K562 (cell line): ENCODE data around the gene RAI1. TPM values are rescaled to one million over a fixed set of nuclear protein-coding genes. Genes with fewer than 3 reads are reported as not detected.

Experiments
- ATAC-seq: fragments of 200-7000 bp; cut with Tn5 transposase; 3 replicates; pipeline ENCODE4 v1.9.1; 2020; ENCODE audit warnings: moderate library complexity
- BruUV-seq: library from RNA; stranded (reverse); fragments of 400-500 nt; replicated peaks from 2 replicates; lab custom pipeline; 2021; lab: Mats Ljungman, UMichigan
- CTCF ChIA-PET: fragments of 300-600 bp; formaldehyde crosslinking; extraction: SDS; loops from one replicate; lab custom pipeline; 2021; ENCODE audit warnings: low intra/inter-chr PET ratio; lab: Yijun Ruan, JAX
- POLR2A ChIA-PET: fragments of 300-600, 350-650 bp; sonication (Branson Sonifier 250); formaldehyde crosslinking; extraction: SDS; loops from one replicate; lab custom pipeline; 2021; ENCODE audit warnings: antibody characterized with exemption, inconsistent platforms; lab: Yijun Ruan, JAX
- DNase-seq, 4 experiments: peaks; one replicate each; pipeline versions ENCODE4 v3.0.0 to v3.0.0-alpha.2; 2011 to 2018; ENCODE audit warnings: low spot score in 3 of 4, mixed read lengths in 3 of 4; ENCODE audit errors: extremely low read depth in 1 of 4
- FAIRE-seq: peaks from 2 replicates; lab custom pipeline; 2011; peaks lifted over from hg19 to GRCh38; lab: Jason Lieb, UNC
- H2AFZ ChIP-seq: 2 replicates; pipeline ENCODE4 v1.6.0; 2011; ENCODE audit warnings: low read depth, low read length, control low read depth, inconsistent platforms
- H3K27ac ChIP-seq: fragments of 200-600 bp; 3 replicates; pipeline ENCODE4 v1.8.0; 2011; ENCODE audit warnings: low read depth, mild to moderate bottlenecking, control low read depth, inconsistent platforms, low read length, moderate library complexity, mixed read lengths; ENCODE audit errors: extremely low read depth
- H3K27me3 ChIP-seq, 2 experiments: fragments of 300-600 bp in 1 of 2; 2 replicates in 1 of 2; 3 replicates in 1 of 2; pipeline versions ENCODE4 v1.6.0 to v1.8.0; 2011; ENCODE audit warnings: inconsistent platforms in 2 of 2, low read length in 2 of 2, mild to moderate bottlenecking in 1 of 2, mixed read lengths in 1 of 2, moderate library complexity in 1 of 2; ENCODE audit not compliant: control insufficient read depth in 2 of 2, insufficient read depth in 2 of 2
- H3K36me3 ChIP-seq: fragments of 300-600 bp; 3 replicates; pipeline ENCODE4 v1.8.0; 2011; ENCODE audit warnings: mild to moderate bottlenecking, low read length, inconsistent platforms; ENCODE audit not compliant: control insufficient read depth, insufficient read depth
- H3K4me1 ChIP-seq, 2 experiments: fragments of 200-600 bp in 1 of 2; replicated peaks in 1 of 2; 2 replicates in 1 of 2; 3 replicates in 1 of 2; pipeline versions ENCODE4 v1.5.1 to v1.8.0; 2011; ENCODE audit warnings: inconsistent platforms in 2 of 2, low read length in 2 of 2, mild to moderate bottlenecking in 1 of 2, mixed read lengths in 1 of 2, moderate library complexity in 1 of 2; ENCODE audit not compliant: control insufficient read depth in 2 of 2, insufficient read depth in 2 of 2
- H3K4me2 ChIP-seq: 2 replicates; pipeline ENCODE4 v1.6.1; 2011; ENCODE audit warnings: low read length, control low read depth, inconsistent platforms, mixed read lengths; ENCODE audit not compliant: insufficient read depth
- H3K4me3 ChIP-seq: fragments of 200-600 bp; sonication (generic), shearing (Covaris generic); 2 replicates; pipeline ENCODE4 v1.5.1; 2016; ENCODE audit warnings: control low read depth, inconsistent platforms
- H3K79me2 ChIP-seq: fragments of 200-600 bp; 3 replicates; pipeline ENCODE4 v1.8.0; 2011; ENCODE audit warnings: low read length, inconsistent platforms; ENCODE audit not compliant: control insufficient read depth, insufficient read depth
- H3K9ac ChIP-seq, 2 experiments: 2 replicates each; pipeline versions ENCODE4 v1.6.0 to v1.6.1; 2011; ENCODE audit warnings: low read depth in 2 of 2, low read length in 2 of 2, control low read depth in 1 of 2, inconsistent platforms in 1 of 2, mild to moderate bottlenecking in 1 of 2, mixed read lengths in 1 of 2; ENCODE audit not compliant: insufficient read depth in 1 of 2
- H3K9me1 ChIP-seq: one replicate; pipeline ENCODE4 v1.6.0; 2011; ENCODE audit warnings: inconsistent platforms, mild to moderate bottlenecking, low read length, moderate library complexity; ENCODE audit not compliant: control insufficient read depth, insufficient read depth
- H3K9me3 ChIP-seq: replicated peaks from 2 replicates; pipeline ENCODE4 v1.5.1; 2011; ENCODE audit warnings: low read depth, low read length, inconsistent platforms; ENCODE audit not compliant: control insufficient read depth, insufficient read depth
- H4K20me1 ChIP-seq: replicated peaks from 2 replicates; pipeline ENCODE4 v1.6.1; 2011; ENCODE audit warnings: low read length, inconsistent platforms, mixed read lengths; ENCODE audit not compliant: control insufficient read depth, insufficient read depth
- CBX1 ChIP-seq: sonication (generic); IDR thresholded peaks from 2 replicates; pipeline ENCODE4 v1.6.1; 2016; ENCODE audit warnings: antibody characterized with exemption, low read depth, mild to moderate bottlenecking
- CUX1 ChIP-seq: fragments of 200-800 bp; sonication (Bioruptor generic); IDR thresholded peaks from 2 replicates; pipeline ENCODE4 v1.6.1; 2016; ENCODE audit warnings: missing genetic modification characterization, missing compliant biosample characterization
- ERF ChIP-seq: fragments of 450-650 bp; formaldehyde crosslinking; IDR thresholded peaks from 2 replicates; pipeline ENCODE4 v1.4.0; 2020; ENCODE audit warnings: mild to moderate bottlenecking, mixed read lengths
- GABPA ChIP-seq: fragments of 200-800 bp; sonication (Bioruptor generic); conservative IDR thresholded peaks from 2 replicates; pipeline ENCODE4 v1.6.1; 2016; ENCODE audit warnings: low read depth, missing genetic modification characterization, missing compliant biosample characterization
- GATA2 ChIP-seq: sonication (generic); formaldehyde crosslinking; IDR thresholded peaks from 2 replicates; pipeline ENCODE4 v1.4.0; 2020; ENCODE audit warnings: mild to moderate bottlenecking, missing genetic modification reagents
- RBM22 ChIP-seq: fragments of 200-400 bp; formaldehyde crosslinking; IDR thresholded peaks from 2 replicates; pipeline ENCODE4 v1.6.1; 2018; ENCODE audit warnings: low read length, low read depth; ENCODE audit not compliant: poor library complexity, severe bottlenecking
- ZC3H4 ChIP-seq: sonication (generic); formaldehyde crosslinking; IDR thresholded peaks from 2 replicates; pipeline ENCODE4 v1.9.0; 2021; ENCODE audit warnings: missing genetic modification reagents, borderline replicate concordance
- ZFP30 ChIP-seq: fragments of 250-450 bp; sonication (Bioruptor Pico); IDR thresholded peaks from 2 replicates; pipeline ENCODE4 v1.8.0; 2022; ENCODE audit warnings: moderate library complexity, mild to moderate bottlenecking, inconsistent platforms, borderline replicate concordance
- ZNF76 ChIP-seq: fragments of 250-450 bp; sonication (Bioruptor Pico); IDR thresholded peaks from 2 replicates; pipeline ENCODE4 v1.4.0; 2020; ENCODE audit warnings: mild to moderate bottlenecking, moderate library complexity, borderline replicate concordance
- WGBS: fragments of 100-300 bp; shearing (Covaris generic); methylation state at CpG from one replicate; pipeline ENCODE4 v1.1.6; 2016; ENCODE audit warnings: low coverage, mixed read lengths; ENCODE audit not compliant: insufficient coverage; ENCODE audit errors: missing lambda C conversion rate; 5-methylcytosine and 5-hydroxymethylcytosine counted together
- in situ Hi-C: fragments of 300-500 bp; cut with MboI; formaldehyde crosslinking; loops from 4 replicates; pipeline ENCODE4 v1.15.0; 2018; ENCODE audit warnings: inconsistent platforms, mixed read lengths
- intact Hi-C: fragments of 100-400 bp; cut with micrococcal nuclease; formaldehyde crosslinking; loops from 2 replicates; pipeline ENCODE4 v1.14.2; 2022
- polyA plus RNA-seq, 8 experiments: library from polyadenylated mRNA; depleted of rRNA in 4 of 8; stranded (reverse) in 5 of 8; unstranded in 3 of 8; fragments of >200 nt; fragmentation: Nextera tagmentation in 2 of 8; fragmentation: Illumina TruSeq in 1 of 8; extraction: Ambion mirVana in 2 of 8; extraction: Trizol in 1 of 8; gene quantifications; 2 replicates each; pipeline versions ENCODE4 v1.2.1 to v1.2.3, GENCODE V29; 2011 to 2014; ENCODE audit warnings: inconsistent platforms in 1 of 8, missing spikeins in 1 of 8
- total RNA-seq, 7 experiments: library from RNA; depleted of rRNA in 6 of 7; stranded (reverse); fragments of >200 nt in 6 of 7; fragmentation: Illumina TruSeq in 2 of 7; extraction: Trizol in 2 of 7; gene quantifications; 2 replicates each; pipeline versions ENCODE4 v1.2.1 to v1.2.3, GENCODE V29; 2011 to 2021; ENCODE audit warnings: low replicate concordance in 1 of 7

Gene RAI1
- total and polyA plus RNA-seq, 9 of the 15 experiments (the other 6 are each of a cell fraction or from before 2014, with no cell fraction given), result 0.68 to 19.9 (median 5.5) TPM

- Histone ChIP-seq H3K9me3 (no peaks in the 10 kb centered on the region), H2AFZ (no peak overlapping the region), H3K4me3 (no peak overlapping the region), H3K4me1 (peaks cover 19 to 45% of the 10 kb centered on the region in 2 experiments), H3K9ac (no peak overlapping the region; a peak in 2 of 4 replicates), H3K9me1 (peaks cover 2% of the 10 kb centered on the region), H3K79me2 (peaks cover 90% of the 10 kb centered on the region), H4K20me1 (peaks cover 16% of the 10 kb centered on the region; the same call in 1 of the 2 replicates), H3K36me3 (no peaks in the 10 kb centered on the region; the same call in 2 of the 3 replicates), H3K27me3 (no peaks in the 10 kb centered on the region), H3K4me2 (no peak overlapping the region), H3K27ac (no peak overlapping the region)
- DNase-seq (no peak), ATAC-seq (no peak), FAIRE-seq (no peak)
- intact Hi-C loops, result no loop called here
- POLR2A ChIA-PET, result no interaction called here
- BruUV-seq, result no TSS peak
- in situ Hi-C loops, result no loop called here
- 50% methylated on average over 1 of the region's 5 CpGs for WGBS
- CTCF ChIA-PET, result no interaction called here
- TF ChIP-seq CUX1 (CRISPR knock-in tag) (no peak), GATA2 (CRISPR knock-in tag) (no peak), ERF (no peak), GABPA (tag) (no peak), ZNF76 (CRISPR knock-in tag) (no peak), ZC3H4 (CRISPR knock-in tag) (no peak), RBM22 (no peak), CBX1 (no peak), ZFP30 (no peak)
These were observed 17.1 kb downstream of the RAI1 start for GRCh38 chr17:17698371-17698770.
